B cell (primary cell): ENCODE results near the gene SNRNP70.

Experiments
- CTCF ChIP-seq: fragments of 200-600 bp; IDR thresholded peaks from one replicate; pipeline ENCODE4 v1.8.0; 2022; ENCODE audit warnings: antibody characterized with exemption, mild to moderate bottlenecking
- EZH2 ChIP-seq: IDR thresholded peaks from 2 replicates; pipeline ENCODE4 v1.6.1; 2012; ENCODE audit warnings: borderline replicate concordance, low read depth, mild to moderate bottlenecking, moderate library complexity, low read length; ENCODE audit not compliant: insufficient read depth, poor library complexity, severe bottlenecking

- TF ChIP-seq CTCF (no peak), EZH2 (no peak)
Observed at GRCh38 chr19:49065905-49066512, 19.2 kb upstream of the SNRNP70 start.
